Transverse colon (tissue), 4 donors: ENCODE measurements around the gene SMAD2.

ENCODE experiments used
- CTCF ChIP-seq, 5 experiments: fragments of 200-600 bp in 3 of 5; fragments of 450-650 bp in 2 of 5; sonication (generic) in 3 of 5; IDR thresholded peaks; 1 replicate in 2 of 5; 2 replicates in 3 of 5; pipeline ENCODE4 v1.5.1; 2016 to 2017; ENCODE audit warnings: antibody characterized with exemption in 5 of 5, inconsistent platforms in 3 of 5, mild to moderate bottlenecking in 2 of 5, moderate library complexity in 1 of 5
- EP300 ChIP-seq: sonication (generic); formaldehyde crosslinking; IDR thresholded peaks from one replicate; pipeline ENCODE4 v1.6.1; 2017; ENCODE audit warnings: antibody characterized with exemption, low read depth
- POLR2A ChIP-seq: fragments of 450-650 bp; IDR thresholded peaks from one replicate; pipeline ENCODE4 v1.6.1; 2016; ENCODE audit warnings: antibody characterized with exemption, mild to moderate bottlenecking, moderate library complexity
- POLR2AphosphoS5 ChIP-seq, 3 donors: sonication (generic); formaldehyde crosslinking; IDR thresholded peaks; one replicate each; pipeline ENCODE4 v1.6.1; 2016; ENCODE audit warnings: antibody characterized with exemption in 3 of 3

DNA sequence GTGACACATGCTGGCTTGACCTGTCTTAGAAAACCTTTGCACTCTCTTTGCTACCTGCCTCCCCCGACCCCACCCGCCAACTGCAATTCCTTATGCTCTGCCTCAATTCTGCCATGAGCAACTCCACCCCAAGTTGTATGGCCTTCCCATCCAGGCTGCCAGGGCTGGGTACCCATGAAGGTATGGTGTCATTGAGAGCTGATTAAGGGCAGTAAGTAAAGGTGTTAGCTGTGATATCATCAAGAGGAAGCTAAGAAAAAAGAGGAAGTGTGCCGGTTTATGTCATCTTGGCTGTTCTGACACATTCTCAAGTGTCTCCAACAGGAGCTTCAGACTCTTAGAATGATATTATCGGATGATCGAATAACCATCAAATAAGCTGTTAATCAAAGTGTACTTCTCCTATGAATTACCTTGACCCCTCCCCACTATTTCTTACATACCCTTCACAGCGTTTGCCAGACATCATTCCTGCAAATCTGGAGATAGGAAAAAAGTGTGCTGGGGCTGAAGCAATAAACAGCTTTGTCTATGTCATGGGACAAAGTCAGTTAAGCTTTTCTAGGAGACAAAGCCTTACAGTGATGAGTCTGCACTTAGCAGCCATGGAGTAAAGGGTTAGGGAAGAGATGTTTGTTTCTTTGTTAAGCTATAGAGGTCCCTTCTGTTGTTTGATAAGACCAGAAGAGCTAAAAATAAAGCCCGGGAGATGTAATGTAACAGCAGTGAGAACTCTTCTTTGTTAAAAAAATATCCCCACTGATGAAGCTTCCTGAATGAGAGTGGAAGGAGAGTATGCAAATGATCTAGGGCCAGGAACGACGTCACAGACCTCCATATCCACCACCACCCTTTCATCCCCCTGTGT, 40.4 kb upstream of the SMAD2 start:
- TF ChIP-seq CTCF (IDR thresholded peaks at IDR 0.05) (no peak), POLR2AphosphoS5 (IDR thresholded peaks at IDR 0.05) (no peak), POLR2A (no peak), EP300 (no peak)
